ENCODE measurements around the gene SPOCK3. TPM values are rescaled to one million over a fixed set of nuclear protein-coding genes. Genes with fewer than 3 reads are reported as not detected.

Gene SPOCK3
- total RNA-seq, 2 donors from 2014 or later: 18.1 to 22.8 TPM

- no peak for TF ChIP-seq POLR2A (IDR thresholded peaks at IDR 0.05)
- no peak for TF ChIP-seq CTCF (IDR thresholded peaks at IDR 0.05)
- no peak for TF ChIP-seq POLR2AphosphoS5 (IDR thresholded peaks at IDR 0.05)
- intact Hi-C loops (cut with DNase I): no loop called here
- WGBS: 68% methylated on average over 3 of the region's 3 CpGs
Observed at GRCh38 chr4:166823848-166824247, 410.4 kb downstream of the SPOCK3 start.

DNA sequence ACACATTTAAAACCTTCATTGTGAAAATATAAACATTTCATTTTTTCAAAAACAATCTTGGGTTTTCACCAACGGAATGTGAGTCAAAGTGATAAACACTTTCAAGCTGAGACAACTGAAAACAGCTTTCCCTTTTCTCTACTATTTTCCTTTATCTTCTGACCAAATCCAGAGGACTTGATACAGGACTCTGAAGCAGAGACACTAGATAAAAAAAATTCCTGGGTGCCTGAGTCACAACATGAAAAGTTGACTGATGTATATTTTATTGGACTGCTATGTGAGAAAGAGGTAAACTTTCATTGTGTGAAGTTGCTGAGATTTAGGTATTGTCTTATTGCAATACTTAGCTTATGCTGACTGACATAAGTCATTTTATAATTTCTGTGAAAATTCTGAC lies 411.2 kb downstream of the SPOCK3 start:
- no peak overlapping the region for H3K4me3 ChIP-seq
- WGBS: 43% methylated on average over 1 of the region's 1 CpG
- TF ChIP-seq POLR2A (IDR thresholded peaks at IDR 0.05) (no peak), POLR2AphosphoS5 (IDR thresholded peaks at IDR 0.05) (no peak), CTCF (IDR thresholded peaks at IDR 0.05) (no peak)
- intact Hi-C loops (cut with DNase I): no loop called here
- H3K9me3 ChIP-seq: no peaks in the 10 kb centered on the region
- no peaks in the 10 kb centered on the region for H3K4me1 ChIP-seq (replicated peaks)
- no peak for DNase-seq (ENCODE audit: low spot score)
- no peaks in the 10 kb centered on the region for H3K27me3 ChIP-seq (replicated peaks; ENCODE audit: insufficient read depth)
- H3K36me3 ChIP-seq: no peaks in the 10 kb centered on the region
- no peak overlapping the region for H3K27ac ChIP-seq

More at GRCh38 chr4:166823848-166824247, 410.4 kb downstream of the SPOCK3 start:
- no peak for DNase-seq (ENCODE audit: low spot score)
- Histone ChIP-seq H3K36me3 (no peaks in the 10 kb centered on the region), H3K27me3 (replicated peaks; ENCODE audit: insufficient read depth) (no peaks in the 10 kb centered on the region), H3K27ac (no peak overlapping the region), H3K4me1 (replicated peaks) (no peaks in the 10 kb centered on the region), H3K9me3 (no peaks in the 10 kb centered on the region), H3K4me3 (no peak overlapping the region)

DNA sequence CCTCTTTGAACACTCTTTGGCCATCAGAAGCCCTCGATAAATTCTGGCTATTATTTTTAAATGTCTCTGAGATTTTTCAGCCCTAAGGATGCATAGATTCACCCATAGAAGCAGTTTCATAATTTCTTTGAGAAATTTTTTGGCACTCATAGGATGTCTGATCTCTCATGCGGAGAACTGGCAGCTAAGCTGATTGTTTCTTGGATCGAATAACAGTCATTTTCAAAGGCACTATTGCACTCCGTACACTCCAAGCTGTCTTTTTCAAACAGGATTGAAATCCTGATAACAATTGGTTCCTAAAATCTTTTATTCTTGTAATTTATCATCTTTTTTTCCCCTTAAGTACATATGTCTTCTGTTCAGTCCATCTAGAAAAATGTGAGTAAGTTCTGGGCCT lies 411.9 kb downstream of the SPOCK3 start:
- H3K27ac ChIP-seq: no peak overlapping the region
- no peak overlapping the region for H3K4me3 ChIP-seq
- DNase-seq (ENCODE audit: low spot score): no peak
- no peaks in the 10 kb centered on the region for H3K36me3 ChIP-seq
- no peak for TF ChIP-seq POLR2A (IDR thresholded peaks at IDR 0.05)
- no peak for TF ChIP-seq CTCF (IDR thresholded peaks at IDR 0.05)
- no peak for TF ChIP-seq POLR2AphosphoS5 (IDR thresholded peaks at IDR 0.05)
- H3K9me3 ChIP-seq: no peaks in the 10 kb centered on the region
- no peaks in the 10 kb centered on the region for H3K27me3 ChIP-seq (replicated peaks; ENCODE audit: insufficient read depth)
- intact Hi-C loops (cut with DNase I): no loop called here
- no peaks in the 10 kb centered on the region for H3K4me1 ChIP-seq (replicated peaks)
- WGBS: 67% methylated on average over 4 of the region's 4 CpGs

GRCh38 chr4:166816890-166817289 lies 417.4 kb downstream of the SPOCK3 start:
- H3K4me3 ChIP-seq: no peak overlapping the region
- WGBS: 13% methylated on average over 3 of the region's 3 CpGs
- TF ChIP-seq POLR2AphosphoS5 (IDR thresholded peaks at IDR 0.05) (no peak), POLR2A (IDR thresholded peaks at IDR 0.05) (no peak), CTCF (IDR thresholded peaks at IDR 0.05) (no peak)
- DNase-seq (ENCODE audit: low spot score): peak; percentile 5
- H3K27me3 ChIP-seq (replicated peaks; ENCODE audit: insufficient read depth): no peaks in the 10 kb centered on the region
- H3K4me1 ChIP-seq (replicated peaks): no peaks in the 10 kb centered on the region
- H3K36me3 ChIP-seq: no peaks in the 10 kb centered on the region
- intact Hi-C loops (cut with DNase I): no loop called here
- no peaks in the 10 kb centered on the region for H3K9me3 ChIP-seq
- no peak overlapping the region for H3K27ac ChIP-seq

DNA sequence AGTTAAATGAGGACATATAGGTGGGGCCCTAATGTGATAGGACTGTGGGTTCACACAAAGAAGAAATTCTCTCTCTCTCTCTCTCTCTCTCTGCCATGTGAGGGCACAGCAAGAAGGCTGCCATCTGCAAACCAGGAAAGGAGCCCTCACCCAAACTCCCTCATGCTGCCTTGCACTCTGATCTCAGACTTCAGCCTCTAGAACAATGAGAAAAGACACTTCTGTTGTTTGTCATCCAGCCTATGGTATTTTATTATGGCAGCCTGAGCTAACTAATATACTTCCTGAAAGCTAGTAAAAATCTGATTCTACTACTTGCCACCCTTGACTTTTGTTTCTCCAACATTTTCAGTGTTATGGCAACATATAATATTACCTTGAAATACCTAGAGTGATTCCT lies 425.9 kb downstream of the SPOCK3 start:
- TF ChIP-seq CTCF (IDR thresholded peaks at IDR 0.05) (no peak), POLR2A (IDR thresholded peaks at IDR 0.05) (no peak), POLR2AphosphoS5 (IDR thresholded peaks at IDR 0.05) (no peak)
- Histone ChIP-seq H3K4me3 (no peak overlapping the region), H3K27ac (no peak overlapping the region), H3K27me3 (replicated peaks; ENCODE audit: insufficient read depth) (no peaks in the 10 kb centered on the region), H3K9me3 (no peaks in the 10 kb centered on the region), H3K4me1 (replicated peaks) (no peaks in the 10 kb centered on the region), H3K36me3 (no peaks in the 10 kb centered on the region)
- intact Hi-C loops (cut with DNase I): no loop called here
- no peak for DNase-seq (ENCODE audit: low spot score)

Data from prostate gland (tissue), 2 donors.